HG02798 (cell line): ENCODE results near the gene SLC27A3.

ENCODE experiments used
- ATAC-seq: cut with Tn5 transposase; IDR thresholded peaks from one replicate; pipeline ENCODE4 v1.9.1; 2021; ENCODE audit warnings: mild to moderate bottlenecking; ENCODE audit not compliant: unreplicated experiment, poor library complexity

Gene SLC27A3

GRCh38 chr1:153774780-153775457 lies at the start of gene SLC27A3:
TSS of gene SLC27A3 (plus strand) at chr1:153775407. CDS start at chr1:153775498, 91 bp downstream.
- peak; percentile 18 for ATAC-seq

GRCh38 chr1:153727463-153728304 lies 47.5 kb upstream of the SLC27A3 start, which contains the start of gene INTS3:
TSS of gene INTS3 (plus strand) at chr1:153728050. CDS start at chr1:153728635, 585 bp downstream.
- ATAC-seq = peak; percentile 96

DNA sequence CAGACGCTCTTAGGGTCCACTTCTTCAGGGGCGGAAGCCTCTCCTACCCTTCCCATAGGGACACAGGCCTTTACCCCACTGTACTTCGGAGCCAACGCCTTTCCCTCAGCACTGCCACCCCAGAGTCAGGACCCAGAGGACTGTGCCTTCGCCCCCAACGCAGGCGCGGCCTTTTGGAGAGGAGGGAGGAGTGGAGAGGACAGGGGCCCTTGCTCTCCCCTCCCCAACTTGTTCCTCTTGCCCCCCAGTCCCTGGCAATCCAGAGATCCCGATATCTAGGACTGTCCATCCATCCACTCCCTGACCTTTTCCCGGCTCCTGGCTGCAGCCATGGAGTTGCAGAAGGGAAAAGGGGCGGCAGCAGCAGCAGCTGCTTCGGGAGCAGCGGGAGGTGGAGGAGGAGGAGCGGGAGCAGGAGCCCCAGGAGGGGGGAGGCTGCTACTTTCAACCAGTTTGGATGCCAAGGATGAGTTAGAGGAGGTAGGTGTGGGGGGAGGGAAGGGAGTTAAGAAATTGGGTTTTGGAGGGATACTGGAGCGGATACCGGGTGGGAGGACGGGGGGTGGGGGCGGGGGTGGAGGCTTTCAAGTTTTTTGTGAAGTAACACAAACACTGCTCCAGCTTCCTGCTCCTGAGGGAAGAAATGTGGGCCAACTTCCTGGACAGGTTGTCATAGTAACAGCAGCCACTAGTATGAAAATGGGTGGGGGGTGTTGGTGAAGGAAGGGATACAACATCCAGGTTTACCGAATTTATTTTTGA lies 46.7 kb upstream of the SLC27A3 start:
- ATAC-seq = no peak

DNA sequence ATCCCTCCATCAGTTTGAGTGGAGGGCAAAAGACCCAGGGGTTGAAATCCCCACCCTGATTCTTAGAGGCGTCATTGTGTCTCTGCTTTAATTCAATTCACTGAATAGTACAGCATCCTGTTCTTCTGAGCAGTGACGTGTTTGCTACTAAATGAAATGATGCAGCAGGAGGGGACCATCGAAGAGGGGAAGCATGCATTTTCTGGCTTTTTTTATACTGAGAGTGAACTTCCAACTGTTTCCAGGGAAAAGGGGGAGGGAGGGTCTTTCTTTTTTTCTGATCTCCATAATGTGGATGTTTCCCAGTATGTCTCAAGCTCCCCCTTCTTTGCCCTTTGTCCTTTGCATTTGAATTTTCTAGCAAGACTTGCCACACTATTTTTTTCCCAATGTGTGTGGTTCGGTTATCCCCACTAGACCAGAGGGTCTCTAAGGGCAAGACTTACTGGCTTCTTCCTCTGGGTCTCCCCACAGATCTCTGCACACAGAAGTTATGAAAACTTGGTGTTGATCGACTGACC lies 44.7 kb upstream of the SLC27A3 start:
- no peak for ATAC-seq

- no peak for ATAC-seq
Observed at GRCh38 chr1:153733970-153734369, 41.2 kb upstream of the SLC27A3 start.

DNA sequence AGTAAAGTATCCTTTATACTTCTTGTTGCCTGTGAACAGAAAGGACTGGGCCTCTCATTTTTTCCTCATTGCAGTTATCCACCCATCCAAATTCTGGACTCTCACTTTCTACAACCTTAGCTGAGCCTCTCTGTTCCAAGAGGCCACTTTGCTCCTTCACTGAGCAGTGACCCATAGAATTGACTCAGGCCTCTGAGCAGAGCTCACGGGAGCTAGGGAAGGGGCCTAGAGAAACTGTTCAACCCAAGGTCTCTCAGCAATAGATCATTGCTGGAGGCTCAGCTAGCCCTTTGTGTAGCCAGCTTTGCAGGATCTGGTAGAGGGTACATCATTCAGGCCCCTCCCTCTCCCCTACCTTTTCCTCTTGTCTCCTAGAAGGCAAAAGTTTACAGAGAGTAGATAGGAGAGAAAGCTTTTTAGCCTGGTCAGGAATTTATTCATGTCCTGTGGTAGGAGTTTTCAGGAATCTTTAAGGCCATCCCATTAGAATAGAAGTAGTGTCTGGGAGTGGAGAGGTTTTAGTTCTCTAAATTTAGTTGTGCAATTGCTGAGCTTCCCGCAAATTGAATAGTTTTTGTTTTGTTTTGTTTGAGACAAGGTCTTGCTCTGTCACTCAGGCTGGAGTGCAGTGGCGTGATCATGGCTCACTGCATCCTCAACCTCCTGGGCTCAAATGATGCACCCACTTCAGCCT lies 40.7 kb upstream of the SLC27A3 start:
- no peak for ATAC-seq

GRCh38 chr1:153735090-153735420 lies 40.2 kb upstream of the SLC27A3 start:
- no peak for ATAC-seq

GRCh38 chr1:153741986-153742385 lies 33.2 kb upstream of the SLC27A3 start:
- ATAC-seq = no peak

DNA sequence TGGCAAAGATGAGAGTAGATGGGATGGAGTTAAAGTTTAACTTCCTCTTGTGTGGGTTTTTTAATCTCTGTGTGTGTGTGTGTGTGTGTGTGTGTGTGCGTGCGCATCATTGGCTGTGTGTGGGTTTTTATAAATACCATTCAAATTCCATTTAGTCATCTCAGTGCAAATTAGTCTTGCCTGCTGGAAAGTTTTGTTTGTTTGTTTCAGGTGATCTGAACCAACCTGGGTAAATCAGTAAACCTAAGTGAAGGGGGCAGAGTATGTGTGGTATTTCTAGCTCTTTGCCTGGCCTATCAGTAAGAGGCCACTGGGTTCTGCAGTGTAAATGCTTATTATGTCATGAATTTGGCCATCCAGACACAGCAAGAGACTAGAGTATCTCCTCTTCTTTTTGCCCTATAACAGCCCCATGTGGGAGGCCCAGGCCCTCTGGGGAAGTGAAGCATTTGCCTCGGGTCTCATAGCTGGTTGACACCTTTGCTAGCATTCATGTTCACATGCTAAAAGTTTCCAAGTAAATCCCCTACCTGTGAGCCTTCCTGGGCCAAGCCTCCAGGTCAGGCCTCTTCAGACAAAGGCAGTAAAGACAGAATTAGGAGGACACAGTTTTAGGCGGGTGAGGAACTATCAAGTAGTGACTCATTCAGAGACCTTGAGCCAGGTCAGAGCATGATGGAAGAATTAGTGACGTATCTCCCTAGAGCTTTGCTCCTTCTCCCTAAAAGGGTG lies 32.6 kb upstream of the SLC27A3 start:
- ATAC-seq = peak; percentile 62

- no peak for ATAC-seq
Observed at GRCh38 chr1:153745417-153745816, 29.8 kb upstream of the SLC27A3 start.

- ATAC-seq = no peak
Observed at GRCh38 chr1:153746174-153746573, 29.0 kb upstream of the SLC27A3 start.

- no peak for ATAC-seq
Observed at GRCh38 chr1:153748903-153749302, 26.3 kb upstream of the SLC27A3 start.

GRCh38 chr1:153749408-153750005 lies 25.7 kb upstream of the SLC27A3 start:
- ATAC-seq = peak; percentile 91

GRCh38 chr1:153750026-153750995 lies 24.9 kb upstream of the SLC27A3 start:
- no peak for ATAC-seq

- ATAC-seq = no peak
Observed at GRCh38 chr1:153752072-153752471, 23.1 kb upstream of the SLC27A3 start.

DNA sequence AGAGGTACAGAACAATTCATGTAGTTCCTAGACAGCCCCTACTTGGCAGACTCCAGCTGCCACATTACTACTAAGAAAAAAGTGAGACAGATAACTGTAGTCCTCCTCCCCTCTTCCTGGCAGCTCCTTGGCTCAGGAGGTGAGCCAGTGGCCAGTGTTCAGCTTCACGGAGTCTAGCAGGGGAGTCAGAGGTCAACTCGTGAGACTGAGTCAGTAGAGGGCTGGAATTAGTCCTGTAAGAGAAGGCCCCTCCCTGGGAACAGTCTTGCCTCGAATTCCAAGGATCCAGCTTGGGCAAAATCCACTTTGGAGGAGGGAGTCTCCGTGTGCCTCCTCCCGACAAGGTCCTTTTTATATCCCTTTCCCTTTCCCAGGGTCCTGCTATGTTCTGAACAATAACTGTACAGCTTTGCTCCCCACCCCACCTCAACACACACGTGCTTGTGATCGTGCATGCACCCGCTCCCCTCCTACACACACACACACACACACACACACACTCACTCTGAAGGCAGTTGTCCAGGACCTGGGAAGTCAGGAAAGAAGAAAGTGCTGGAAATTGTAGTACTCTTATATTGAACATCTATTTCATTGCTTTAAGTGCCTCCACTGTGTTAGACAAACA lies 22.5 kb upstream of the SLC27A3 start:
- ATAC-seq = no peak

DNA sequence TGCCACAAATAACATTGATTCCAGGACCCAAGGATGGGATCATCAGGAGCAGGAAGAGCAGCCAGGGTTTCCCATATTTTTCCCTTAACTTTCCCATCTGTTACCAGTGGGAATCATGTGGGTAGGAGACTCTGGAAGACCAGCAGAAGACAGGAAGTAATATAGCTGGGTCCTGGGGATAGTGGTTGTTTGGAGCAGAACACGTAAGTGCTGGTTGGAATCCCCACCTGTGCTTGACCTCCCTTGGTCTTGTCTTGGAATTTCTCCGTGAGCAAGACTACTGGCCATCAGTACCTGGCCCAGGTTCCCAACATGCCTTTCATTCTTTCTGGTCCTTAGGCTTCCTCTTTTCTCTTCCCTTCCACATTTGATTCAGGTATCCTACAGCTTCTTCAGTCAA lies 20.9 kb upstream of the SLC27A3 start:
- no peak for ATAC-seq

- no peak for ATAC-seq
Observed at GRCh38 chr1:153760440-153760839, 14.8 kb upstream of the SLC27A3 start.
